ENCODE data around the gene TMEM123.
A peak's percentile ranks its signal among the peaks of the same experiment; 100 is the strongest.

The TMEM123 gene

GRCh38 chr11:102452461-102453301 lies at the start of gene TMEM123:
Gene TMEM123, minus strand, starts transcription at chr11:102452765. Its CDS starts 142 bp downstream, at chr11:102452623.
- DNase-seq, result peak; percentile 82 to 84

GRCh38 chr11:102500829-102501228 lies 48.3 kb upstream of the TMEM123 start:
- DNase-seq, result no peak

- DNase-seq, result no peak
Measured at GRCh38 chr11:102499931-102500330, 47.4 kb upstream of the TMEM123 start.

GRCh38 chr11:102499151-102499550 lies 46.6 kb upstream of the TMEM123 start:
- DNase-seq, result no peak

GRCh38 chr11:102497061-102497460 lies 44.5 kb upstream of the TMEM123 start:
- no peak for DNase-seq

- peak in 1 of 2 experiments; percentile 31 for DNase-seq
Measured at GRCh38 chr11:102495161-102496042, 42.8 kb upstream of the TMEM123 start.

- DNase-seq, result no peak
Measured at GRCh38 chr11:102494216-102494615, 41.7 kb upstream of the TMEM123 start.

GRCh38 chr11:102493524-102493923 lies 41.0 kb upstream of the TMEM123 start:
- DNase-seq, result no peak

GRCh38 chr11:102491969-102492368 lies 39.4 kb upstream of the TMEM123 start:
- DNase-seq, result no peak

GRCh38 chr11:102489186-102490145 lies 36.9 kb upstream of the TMEM123 start:
- no peak for DNase-seq

GRCh38 chr11:102488208-102488607 lies 35.6 kb upstream of the TMEM123 start:
- DNase-seq, result no peak

GRCh38 chr11:102487214-102487613 lies 34.6 kb upstream of the TMEM123 start:
- no peak for DNase-seq

GRCh38 chr11:102486584-102486983 lies 34.0 kb upstream of the TMEM123 start:
- no peak for DNase-seq

- DNase-seq, result no peak
Measured at GRCh38 chr11:102485095-102485722, 32.6 kb upstream of the TMEM123 start.

GRCh38 chr11:102482433-102482832 lies 29.9 kb upstream of the TMEM123 start:
- DNase-seq, result no peak

GRCh38 chr11:102479733-102480132 lies 27.2 kb upstream of the TMEM123 start:
- no peak for DNase-seq

- DNase-seq, result no peak
Measured at GRCh38 chr11:102478673-102479299, 26.2 kb upstream of the TMEM123 start.

GRCh38 chr11:102476812-102477211 lies 24.2 kb upstream of the TMEM123 start:
- peak in 1 of 2 experiments; percentile 7 for DNase-seq

- no peak for DNase-seq
Measured at GRCh38 chr11:102476069-102476468, 23.5 kb upstream of the TMEM123 start.

GRCh38 chr11:102473543-102473942 lies 21.0 kb upstream of the TMEM123 start:
- DNase-seq, result no peak

GRCh38 chr11:102472127-102472526 lies 19.6 kb upstream of the TMEM123 start:
- no peak for DNase-seq

- DNase-seq, result no peak
Measured at GRCh38 chr11:102471474-102471873, 18.9 kb upstream of the TMEM123 start.

All from stimulated activated CD4-positive, alpha-beta T cell treated with anti-CD3 and anti-CD28 coated beads, Interleukin-4, amount 100 ng/mL, for 4 hours (primary cell).